PC-9 (cell line): ENCODE results near the gene SLC35F3.

Experiments
- CTCF ChIP-seq: fragments of 200-600 bp; sonication (generic); conservative IDR thresholded peaks from 2 replicates; pipeline ENCODE4 v1.6.1; 2017; ENCODE audit warnings: mixed run types, antibody characterized with exemption, mild to moderate bottlenecking, moderate library complexity
- EZH2 ChIP-seq: fragments of 200-600 bp; sonication (generic); IDR thresholded peaks from 2 replicates; pipeline ENCODE4 v1.8.0; 2017; ENCODE audit warnings: antibody characterized with exemption, low read depth

- no peak for TF ChIP-seq CTCF
- no peak for TF ChIP-seq EZH2
Observed at GRCh38 chr1:234022302-234022701, 117.8 kb downstream of the SLC35F3 start.
